GM12878 (cell line): ENCODE measurements around the gene HS3ST3B1. TPM values are rescaled to one million over a fixed set of nuclear protein-coding genes. Genes with fewer than 3 reads are reported as not detected.

Source experiments
- ATAC-seq: fragments of 200-7000 bp; cut with Tn5 transposase; 3 replicates; pipeline ENCODE4 v1.9.1; 2020; ENCODE audit warnings: mild to moderate bottlenecking, moderate library complexity
- BruUV-seq: library from RNA; stranded (reverse); fragments of 400-500 nt; replicated peaks from 2 replicates; lab custom pipeline; 2021; lab: Mats Ljungman, UMichigan
- CTCF ChIA-PET: fragments of 300-600 bp; sonication (Branson Sonifier 250); formaldehyde crosslinking; extraction: SDS; loops from one replicate; lab custom pipeline; 2021; ENCODE audit warnings: inconsistent platforms; lab: Yijun Ruan, JAX
- POLR2A ChIA-PET: fragments of 350-600 bp; formaldehyde crosslinking; extraction: SDS; loops from one replicate; lab custom pipeline; 2021; ENCODE audit warnings: inconsistent platforms; lab: Charles Lee
- RAD21 ChIA-PET: fragments of 300-600 bp; sonication (Branson Sonifier 250); formaldehyde crosslinking; loops from one replicate; lab custom pipeline; 2023; ENCODE audit warnings: antibody characterized with exemption; ENCODE audit not compliant: unreplicated experiment; lab: Charles Lee
- SMC1A ChIA-PET: fragments of 300-600 bp; sonication (Branson Sonifier 250); formaldehyde crosslinking; loops from one replicate; lab custom pipeline; 2023; ENCODE audit not compliant: unreplicated experiment, uncharacterized antibody; lab: Charles Lee
- DNase-seq: peaks from one replicate; pipeline ENCODE4 v3.0.0-alpha.2; 2011; ENCODE audit warnings: low read depth, low spot score
- FAIRE-seq: peaks from 3 replicates; lab custom pipeline; 2011; peaks lifted over from hg19 to GRCh38; lab: Jason Lieb, UNC
- H2AFZ ChIP-seq: 2 replicates; pipeline ENCODE4 v1.6.0; 2011; ENCODE audit warnings: low read depth, low read length, control low read depth; ENCODE audit not compliant: control insufficient read depth
- H3K27ac ChIP-seq: 2 replicates; pipeline ENCODE4 v1.5.1; 2011; ENCODE audit warnings: control low read depth; ENCODE audit not compliant: control insufficient read depth, insufficient read depth
- H3K27me3 ChIP-seq, 2 experiments: replicated peaks in 1 of 2; 2 replicates each; pipeline versions ENCODE4 v1.6.0 to v1.6.1; 2011; ENCODE audit warnings: low read length in 1 of 2; ENCODE audit not compliant: control insufficient read depth in 2 of 2, insufficient read depth in 2 of 2
- H3K36me3 ChIP-seq, 2 experiments: 2 replicates each; pipeline ENCODE4 v1.5.1; 2011; ENCODE audit warnings: low read length in 1 of 2; ENCODE audit not compliant: control insufficient read depth in 2 of 2, insufficient read depth in 2 of 2
- H3K4me1 ChIP-seq: 2 replicates; pipeline ENCODE4 v1.6.1; 2011; ENCODE audit warnings: mild to moderate bottlenecking, low read length, moderate library complexity, mixed read lengths; ENCODE audit not compliant: control insufficient read depth, insufficient read depth
- H3K4me2 ChIP-seq: 2 replicates; pipeline ENCODE4 v1.6.0; 2011; ENCODE audit warnings: control low read depth; ENCODE audit not compliant: control insufficient read depth, insufficient read depth
- H3K4me3 ChIP-seq: fragments of 200-600 bp; sonication (generic); 2 replicates; pipeline ENCODE4 v1.5.1; 2016
- H3K79me2 ChIP-seq: 2 replicates; pipeline ENCODE4 v1.6.0; 2011; ENCODE audit warnings: low read length; ENCODE audit not compliant: control insufficient read depth, insufficient read depth
- H3K9ac ChIP-seq: 2 replicates; pipeline ENCODE4 v1.8.0; 2011; ENCODE audit warnings: low read length, control low read depth, mixed read lengths; ENCODE audit not compliant: control insufficient read depth, insufficient read depth
- H3K9me3 ChIP-seq: replicated peaks from 3 replicates; pipeline ENCODE4 v1.5.1; 2011; ENCODE audit warnings: mild to moderate bottlenecking, low read length; ENCODE audit not compliant: control insufficient read depth, insufficient read depth
- H4K20me1 ChIP-seq: 2 replicates; pipeline ENCODE4 v1.6.0; 2011; ENCODE audit not compliant: control insufficient read depth, insufficient read depth
- PAX5 ChIP-seq: IDR thresholded peaks from 2 replicates; pipeline ENCODE4 v1.6.1; 2011; ENCODE audit warnings: low read depth, low read length, borderline replicate concordance
- WGBS: methylation state at CpG from one replicate; pipeline ENCODE4 v1.1.6; 2016; ENCODE audit warnings: low lambda C conversion rate; ENCODE audit not compliant: insufficient replicate concordance, insufficient coverage; ENCODE audit errors: missing lambda C conversion rate; 5-methylcytosine and 5-hydroxymethylcytosine counted together
- in situ Hi-C: fragments of 300-500 bp; cut with MboI; formaldehyde crosslinking; loops from 9 replicates; pipeline ENCODE4 v1.14.3; 2018; ENCODE audit warnings: mixed read lengths
- intact Hi-C: fragments of 100-400 bp; cut with micrococcal nuclease; formaldehyde crosslinking; loops from one replicate; pipeline ENCODE4 v1.14.2; 2022; ENCODE audit not compliant: unreplicated experiment
- polyA plus RNA-seq, 11 experiments: library from polyadenylated mRNA; depleted of rRNA in 4 of 11; unstranded in 6 of 11; stranded (reverse) in 5 of 11; fragments of >200 nt; fragmentation: Nextera tagmentation in 4 of 11; fragmentation: Illumina TruSeq in 1 of 11; extraction: Ambion mirVana in 4 of 11; extraction: Trizol in 1 of 11; gene quantifications; 1 replicate in 1 of 11; 2 replicates in 10 of 11; pipeline versions ENCODE4 v1.2.1 to v1.2.3, GENCODE V29; 2011 to 2016; ENCODE audit warnings: inconsistent platforms in 2 of 11, missing spikeins in 2 of 11, low read depth in 1 of 11
- total RNA-seq, 4 experiments: library from RNA; depleted of rRNA in 3 of 4; stranded (reverse); fragments of >200 nt in 3 of 4; fragmentation: Illumina TruSeq in 1 of 4; extraction: Trizol in 1 of 4; gene quantifications; 2 replicates each; pipeline versions ENCODE4 v1.2.1 to v1.2.3, GENCODE V29; 2013 to 2021
- TF ChIP-seq, protein P1 (sequence below): fragments of 450-650 bp; IDR thresholded peaks from 2 replicates; pipeline ENCODE4 v1.6.1; 2017; ENCODE audit warnings: borderline replicate concordance
- TF ChIP-seq, protein P2 (sequence below): fragments of 450-650 bp; IDR thresholded peaks from 2 replicates; pipeline ENCODE4 v1.6.1; 2017; ENCODE audit warnings: antibody characterized with exemption, mild to moderate bottlenecking, moderate library complexity

Gene HS3ST3B1
- total and polyA plus RNA-seq, 10 of the 15 experiments (the other 5 are each of a cell fraction or from before 2014, with no cell fraction given): 0.03 to 0.14 (median 0.06) TPM; not detected in 3

DNA sequence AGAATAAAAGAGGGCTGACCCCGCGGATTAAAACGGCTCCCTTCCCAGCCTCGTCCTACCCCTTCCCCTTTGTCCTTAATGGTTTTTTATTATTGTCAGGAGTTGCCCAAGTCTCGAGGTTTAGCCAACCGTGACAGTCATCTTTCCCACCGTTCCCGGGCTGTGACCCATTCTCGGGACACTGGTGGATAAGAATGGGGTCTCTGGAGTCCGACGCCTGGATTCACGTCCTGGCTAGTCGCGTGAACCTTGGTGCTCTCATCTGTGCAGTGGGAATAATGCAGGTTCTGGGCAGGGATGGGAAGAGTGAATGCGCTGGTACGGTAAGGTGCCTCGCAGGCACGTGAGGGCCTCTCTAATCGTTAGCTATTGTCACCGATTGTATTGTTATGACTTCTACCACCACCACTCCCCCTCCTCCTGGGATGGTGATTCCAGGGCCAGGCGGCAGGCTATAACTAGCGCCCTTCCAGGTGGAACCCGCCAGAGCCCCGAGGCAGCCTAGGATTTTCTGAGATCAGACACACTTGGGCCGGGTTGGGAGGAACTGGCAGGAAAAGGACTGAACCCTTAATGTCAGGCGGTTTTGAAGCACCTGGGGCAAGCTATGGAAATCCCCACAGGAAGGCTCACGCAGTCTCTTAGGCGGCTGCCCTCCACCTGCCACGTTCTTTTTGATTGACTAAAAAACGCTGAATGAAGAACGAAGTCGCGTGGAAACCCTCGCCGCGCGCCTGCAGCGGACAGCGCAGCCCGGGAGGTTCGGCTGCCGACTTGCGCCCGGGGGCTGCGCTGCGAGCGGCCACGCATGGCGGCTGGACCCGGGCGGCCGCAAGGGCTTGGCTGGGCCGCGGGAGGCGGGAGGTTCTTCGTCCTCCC, 2.7 kb downstream of the HS3ST3B1 start:
- H3K9ac ChIP-seq: no peak overlapping the region
- H4K20me1 ChIP-seq: no peaks in the 10 kb centered on the region
- CTCF ChIA-PET: interaction anchor here (1.9 kb wide), 1 partner anchor 707 kb away, joined by 6 read pairs; no protein-coding TSS in a partner anchor
- in situ Hi-C loops (no loop called here), intact Hi-C loops (no loop called here)
- no peak overlapping the region; the same call in 1 of the 2 replicates for H2AFZ ChIP-seq
- BruUV-seq: no TSS peak
- no peak for FAIRE-seq
- SMC1A ChIA-PET: no interaction called here
- no peak for ATAC-seq
- no peak overlapping the region for H3K27ac ChIP-seq
- H3K4me1 ChIP-seq: no peaks in the 10 kb centered on the region; the same call in 1 of the 2 replicates
- no peaks in the 10 kb centered on the region; the same call in 2 of the 3 replicates for H3K9me3 ChIP-seq
- no peaks in the 10 kb centered on the region for H3K79me2 ChIP-seq
- RAD21 ChIA-PET: no interaction called here
- WGBS: 30% methylated on average over 31 of the region's 56 CpGs
- H3K4me3 ChIP-seq: peak overlapping the region; percentile 20; the same call in 1 of the 2 replicates
- no peak for DNase-seq
- no peaks in the 10 kb centered on the region for H3K36me3 ChIP-seq
- POLR2A ChIA-PET: no interaction called here
- H3K27me3 ChIP-seq: peaks cover 7 to 30% of the 10 kb centered on the region in 2 experiments
- peak overlapping the region; percentile 79 for H3K4me2 ChIP-seq
- TF ChIP-seq PAX5: peak; percentile 78; the same call in 1 of the 2 replicates
- TF ChIP-seq, protein P1, sequence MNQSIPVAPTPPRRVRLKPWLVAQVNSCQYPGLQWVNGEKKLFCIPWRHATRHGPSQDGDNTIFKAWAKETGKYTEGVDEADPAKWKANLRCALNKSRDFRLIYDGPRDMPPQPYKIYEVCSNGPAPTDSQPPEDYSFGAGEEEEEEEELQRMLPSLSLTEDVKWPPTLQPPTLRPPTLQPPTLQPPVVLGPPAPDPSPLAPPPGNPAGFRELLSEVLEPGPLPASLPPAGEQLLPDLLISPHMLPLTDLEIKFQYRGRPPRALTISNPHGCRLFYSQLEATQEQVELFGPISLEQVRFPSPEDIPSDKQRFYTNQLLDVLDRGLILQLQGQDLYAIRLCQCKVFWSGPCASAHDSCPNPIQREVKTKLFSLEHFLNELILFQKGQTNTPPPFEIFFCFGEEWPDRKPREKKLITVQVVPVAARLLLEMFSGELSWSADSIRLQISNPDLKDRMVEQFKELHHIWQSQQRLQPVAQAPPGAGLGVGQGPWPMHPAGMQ: no peak
- TF ChIP-seq, protein P2, sequence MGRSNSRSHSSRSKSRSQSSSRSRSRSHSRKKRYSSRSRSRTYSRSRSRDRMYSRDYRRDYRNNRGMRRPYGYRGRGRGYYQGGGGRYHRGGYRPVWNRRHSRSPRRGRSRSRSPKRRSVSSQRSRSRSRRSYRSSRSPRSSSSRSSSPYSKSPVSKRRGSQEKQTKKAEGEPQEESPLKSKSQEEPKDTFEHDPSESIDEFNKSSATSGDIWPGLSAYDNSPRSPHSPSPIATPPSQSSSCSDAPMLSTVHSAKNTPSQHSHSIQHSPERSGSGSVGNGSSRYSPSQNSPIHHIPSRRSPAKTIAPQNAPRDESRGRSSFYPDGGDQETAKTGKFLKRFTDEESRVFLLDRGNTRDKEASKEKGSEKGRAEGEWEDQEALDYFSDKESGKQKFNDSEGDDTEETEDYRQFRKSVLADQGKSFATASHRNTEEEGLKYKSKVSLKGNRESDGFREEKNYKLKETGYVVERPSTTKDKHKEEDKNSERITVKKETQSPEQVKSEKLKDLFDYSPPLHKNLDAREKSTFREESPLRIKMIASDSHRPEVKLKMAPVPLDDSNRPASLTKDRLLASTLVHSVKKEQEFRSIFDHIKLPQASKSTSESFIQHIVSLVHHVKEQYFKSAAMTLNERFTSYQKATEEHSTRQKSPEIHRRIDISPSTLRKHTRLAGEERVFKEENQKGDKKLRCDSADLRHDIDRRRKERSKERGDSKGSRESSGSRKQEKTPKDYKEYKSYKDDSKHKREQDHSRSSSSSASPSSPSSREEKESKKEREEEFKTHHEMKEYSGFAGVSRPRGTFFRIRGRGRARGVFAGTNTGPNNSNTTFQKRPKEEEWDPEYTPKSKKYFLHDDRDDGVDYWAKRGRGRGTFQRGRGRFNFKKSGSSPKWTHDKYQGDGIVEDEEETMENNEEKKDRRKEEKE: no peak
